Limb (tissue), 2 donors: ENCODE results near the gene HRK.
"Not testable (repeated sequence)": the region's sequence is repeated elsewhere in the genome, so short reads cannot be mapped to it uniquely, and the experiment has no call there.

ENCODE experiments used
- DNase-seq, 2 donors: peaks; one replicate each; pipeline ENCODE4 v3.0.0-alpha.2; 2016; ENCODE audit errors: extremely low spot score in 2 of 2

HRK gene

GRCh38 chr12:116820064-116820656 is 61.1 kb downstream of the HRK start:
- DNase-seq, result no peak

GRCh38 chr12:116818948-116819832 is 62.1 kb downstream of the HRK start:
- peak; percentile 90 to 95 for DNase-seq

GRCh38 chr12:116818341-116818856 is 62.8 kb downstream of the HRK start:
- DNase-seq, result peak; percentile 20 to 35

GRCh38 chr12:116814766-116815165 is 66.5 kb downstream of the HRK start:
- not testable (repeated sequence) for DNase-seq

GRCh38 chr12:116813271-116814041 is 67.8 kb downstream of the HRK start:
- DNase-seq, result no peak

- DNase-seq, result no peak
Observed at GRCh38 chr12:116812238-116812637, 69.0 kb downstream of the HRK start.

GRCh38 chr12:116808113-116809105 is 72.8 kb downstream of the HRK start:
- DNase-seq, result no peak

- DNase-seq, result no peak
Observed at GRCh38 chr12:116807546-116807945, 73.7 kb downstream of the HRK start.

GRCh38 chr12:116806845-116807440 is 74.3 kb downstream of the HRK start:
- no peak for DNase-seq
